Karpas-422 (cell line): Measurements from ENCODE around the gene TRANK1. TPM values are rescaled to one million over a fixed set of nuclear protein-coding genes. Genes with fewer than 3 reads are reported as not detected.

Source experiments
- small RNA-seq: library from RNA; depleted of rRNA; stranded (forward); fragments of <200 nt; gene quantifications from one replicate; pipeline ENCODE3, GENCODE V24; 2014
- total RNA-seq: library from RNA; depleted of rRNA; stranded (reverse); fragments of >200 nt; shearing (Covaris generic); gene quantifications from 2 replicates; pipeline ENCODE4 v1.2.3, GENCODE V29; 2014; ENCODE audit warnings: low replicate concordance; rRNA removed

Gene TRANK1
- total RNA-seq, 1 experiment from 2014 or later, result 123 TPM

Small RNAs within 50 kb of the gene (small RNA-seq; reads per million reads assigned to genes)
- not detected for gene RNU6ATAC4P

Other genes starting within 250 kb of the TRANK1 start
- not detected in 2 replicates for gene DCLK3, start 180.5 kb downstream of the TRANK1 start, total RNA-seq
- gene EPM2AIP1, start 48.1 kb upstream of the TRANK1 start, total RNA-seq, result 20.7 and 27.5 TPM in 2 replicates
- 47.8 and 61.4 TPM in 2 replicates for gene MLH1, start 48.5 kb upstream of the TRANK1 start, total RNA-seq
- 43.7 and 45.5 TPM in 2 replicates for gene LRRFIP2, start 229.5 kb upstream of the TRANK1 start, total RNA-seq